ENCODE measurements around the gene ACAP2.

GRCh38 chr3:195270817-195271409 lies 171.9 kb downstream of the ACAP2 start, which contains the start of gene XXYLT1:
- TF ChIP-seq, protein P1, sequence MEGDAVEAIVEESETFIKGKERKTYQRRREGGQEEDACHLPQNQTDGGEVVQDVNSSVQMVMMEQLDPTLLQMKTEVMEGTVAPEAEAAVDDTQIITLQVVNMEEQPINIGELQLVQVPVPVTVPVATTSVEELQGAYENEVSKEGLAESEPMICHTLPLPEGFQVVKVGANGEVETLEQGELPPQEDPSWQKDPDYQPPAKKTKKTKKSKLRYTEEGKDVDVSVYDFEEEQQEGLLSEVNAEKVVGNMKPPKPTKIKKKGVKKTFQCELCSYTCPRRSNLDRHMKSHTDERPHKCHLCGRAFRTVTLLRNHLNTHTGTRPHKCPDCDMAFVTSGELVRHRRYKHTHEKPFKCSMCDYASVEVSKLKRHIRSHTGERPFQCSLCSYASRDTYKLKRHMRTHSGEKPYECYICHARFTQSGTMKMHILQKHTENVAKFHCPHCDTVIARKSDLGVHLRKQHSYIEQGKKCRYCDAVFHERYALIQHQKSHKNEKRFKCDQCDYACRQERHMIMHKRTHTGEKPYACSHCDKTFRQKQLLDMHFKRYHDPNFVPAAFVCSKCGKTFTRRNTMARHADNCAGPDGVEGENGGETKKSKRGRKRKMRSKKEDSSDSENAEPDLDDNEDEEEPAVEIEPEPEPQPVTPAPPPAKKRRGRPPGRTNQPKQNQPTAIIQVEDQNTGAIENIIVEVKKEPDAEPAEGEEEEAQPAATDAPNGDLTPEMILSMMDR (IDR thresholded peaks at IDR 0.05; ENCODE audit: low read depth, low read length, poor library complexity, severe bottlenecking) = peak; percentile 63
- no peak for TF ChIP-seq EZH2phosphoT487 (IDR thresholded peaks at IDR 0.05; ENCODE audit: borderline replicate concordance, low read length)
